WI38 (cell line): ENCODE data around the gene KCNJ6.

ENCODE experiments used
- H3K4me3 ChIP-seq: 2 replicates; pipeline ENCODE4 v1.5.1; 2011; ENCODE audit warnings: low read depth, mild to moderate bottlenecking, control low read depth, low read length
- CTCF ChIP-seq: IDR thresholded peaks from 2 replicates; pipeline ENCODE4 v1.5.1; 2012; ENCODE audit warnings: low read depth, mild to moderate bottlenecking, control low read depth, low read length

Gene KCNJ6

GRCh38 chr21:37886120-37886519 lies 30.1 kb downstream of the KCNJ6 start:
- no peak overlapping the region for H3K4me3 ChIP-seq
- TF ChIP-seq CTCF: no peak

GRCh38 chr21:37878946-37879660 lies 37.2 kb downstream of the KCNJ6 start:
- TF ChIP-seq CTCF: no peak
- no peak overlapping the region for H3K4me3 ChIP-seq

GRCh38 chr21:37877888-37878684 lies 38.2 kb downstream of the KCNJ6 start:
- H3K4me3 ChIP-seq: no peak overlapping the region
- no peak for TF ChIP-seq CTCF

- H3K4me3 ChIP-seq: no peak overlapping the region
- no peak for TF ChIP-seq CTCF
Measured at GRCh38 chr21:37877171-37877570, 39.1 kb downstream of the KCNJ6 start.

- no peak for TF ChIP-seq CTCF
- H3K4me3 ChIP-seq: no peak overlapping the region
Measured at GRCh38 chr21:37876561-37876960, 39.7 kb downstream of the KCNJ6 start.

GRCh38 chr21:37874904-37875780 lies 41.1 kb downstream of the KCNJ6 start:
- no peak for TF ChIP-seq CTCF

More at GRCh38 chr21:37874904-37875780, 41.1 kb downstream of the KCNJ6 start:
- H3K4me3 ChIP-seq: no peak overlapping the region
